HG03558 (cell line): Measurements from ENCODE around the gene BIRC5.

Experiments
- ATAC-seq: cut with Tn5 transposase; IDR thresholded peaks from one replicate; pipeline ENCODE4 v1.9.1; 2021; ENCODE audit warnings: moderate number of reproducible peaks; ENCODE audit not compliant: unreplicated experiment; ENCODE audit errors: extremely low read depth

BIRC5 gene

GRCh38 chr17:78269955-78270381 lies 55.9 kb downstream of the BIRC5 start:
- ATAC-seq: no peak

- no peak for ATAC-seq
Measured at GRCh38 chr17:78271419-78272170, 57.5 kb downstream of the BIRC5 start.

DNA sequence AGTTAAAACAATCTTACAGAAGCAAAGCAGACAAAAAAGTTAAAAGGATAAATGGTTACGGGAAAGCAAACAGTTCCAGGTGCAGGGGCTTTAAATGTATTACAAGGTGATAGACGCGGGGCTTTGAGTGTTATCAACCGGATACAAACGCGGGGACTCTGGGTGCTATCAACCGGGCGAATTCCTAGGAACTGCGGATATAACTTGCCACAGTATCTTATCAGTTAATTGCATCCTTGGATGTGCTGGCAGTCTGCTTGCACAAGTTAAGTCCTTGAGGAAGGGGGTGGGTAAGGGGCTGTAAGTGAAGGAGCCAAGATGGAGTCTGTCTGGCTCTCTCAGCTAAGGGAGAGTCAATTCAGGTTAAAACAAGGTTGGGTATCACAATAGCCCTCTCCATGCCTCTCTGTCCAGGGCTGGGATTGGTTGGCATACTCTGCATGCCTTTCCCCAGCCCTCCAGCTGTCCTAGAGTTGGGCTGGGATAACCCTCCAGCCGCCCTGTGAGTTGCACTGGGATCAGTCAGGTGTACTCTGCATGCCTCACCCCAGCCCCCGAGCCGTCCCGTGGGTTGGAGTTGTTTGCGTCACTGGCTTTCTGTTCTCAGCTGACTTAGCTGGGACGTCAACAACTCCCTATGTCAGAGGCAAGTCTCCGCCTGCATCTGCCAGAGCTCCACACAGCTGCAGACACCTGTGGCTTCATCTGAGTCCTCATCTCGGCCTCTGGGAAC lies 58.3 kb downstream of the BIRC5 start:
- no peak for ATAC-seq

- ATAC-seq: no peak
Measured at GRCh38 chr17:78272914-78273258, 58.8 kb downstream of the BIRC5 start.

DNA sequence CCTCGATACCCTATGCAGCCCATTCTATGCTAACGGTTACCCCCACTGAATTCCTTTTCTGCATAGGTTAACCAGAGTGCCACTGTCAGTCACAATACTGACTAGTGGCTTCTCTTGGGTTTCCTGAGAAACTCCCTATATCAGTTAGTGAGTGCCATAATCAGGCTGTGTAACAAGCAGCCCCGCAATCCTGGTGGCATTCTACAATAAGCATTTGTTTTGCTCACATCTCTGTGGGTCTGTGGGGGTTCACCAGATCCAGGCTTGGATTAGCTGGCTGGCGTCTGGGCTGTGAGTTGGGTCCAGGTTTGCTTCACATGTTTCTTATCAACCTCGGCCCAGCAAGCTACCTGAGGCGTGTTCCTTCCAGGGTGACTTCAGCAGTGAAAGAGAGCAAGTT lies 59.8 kb downstream of the BIRC5 start:
- ATAC-seq: no peak
